GM23338 (cell line): ENCODE measurements around the gene NCR3LG1. TPM values are rescaled to one million over a fixed set of nuclear protein-coding genes. Genes with fewer than 3 reads are reported as not detected.

Experiments used
- ATAC-seq: fragments of 200-7000 bp; cut with Tn5 transposase; 3 replicates; pipeline ENCODE4 v1.9.1; 2020
- DNase-seq: peaks from one replicate; pipeline ENCODE4 v3.0.0-alpha.2; 2015; ENCODE audit warnings: low spot score
- H2AFZ ChIP-seq: fragments of 200-600 bp; sonication (generic); 2 replicates; pipeline ENCODE4 v1.8.0; 2016; ENCODE audit warnings: antibody characterized with exemption, mild to moderate bottlenecking, moderate library complexity
- H3F3A ChIP-seq: fragments of 200-600 bp; sonication (generic); replicated peaks from 2 replicates; pipeline ENCODE4 v1.8.0; 2017; ENCODE audit warnings: antibody characterized with exemption, mixed run types, low read depth
- H3K27ac ChIP-seq: fragments of 200-600 bp; sonication (generic); 2 replicates; pipeline ENCODE4 v1.6.1; 2016; ENCODE audit warnings: low read depth
- H3K27me3 ChIP-seq: fragments of 200-600 bp; sonication (generic); 2 replicates; pipeline ENCODE4 v1.8.0; 2016; ENCODE audit warnings: mild to moderate bottlenecking, mixed run types, moderate library complexity; ENCODE audit not compliant: insufficient read depth
- H3K36me3 ChIP-seq: fragments of 200-600 bp; sonication (generic); 2 replicates; pipeline ENCODE4 v1.8.0; 2016; ENCODE audit warnings: mild to moderate bottlenecking; ENCODE audit not compliant: insufficient read depth
- H3K4me1 ChIP-seq: fragments of 200-600 bp; sonication (generic); 2 replicates; pipeline ENCODE4 v1.8.0; 2016; ENCODE audit warnings: mild to moderate bottlenecking, moderate library complexity; ENCODE audit not compliant: insufficient read depth
- H3K4me2 ChIP-seq: fragments of 200-600 bp; sonication (generic); 2 replicates; pipeline ENCODE4 v1.7.1; 2017; ENCODE audit warnings: mixed run types
- H3K4me3 ChIP-seq: fragments of 200-600 bp; sonication (generic); 2 replicates; pipeline ENCODE4 v1.6.1; 2016; ENCODE audit warnings: mixed run types
- H3K79me2 ChIP-seq: fragments of 200-600 bp; sonication (generic); replicated peaks from 2 replicates; pipeline ENCODE4 v1.8.0; 2017; ENCODE audit warnings: mild to moderate bottlenecking; ENCODE audit not compliant: insufficient read depth
- H3K9me2 ChIP-seq: fragments of 200-600 bp; sonication (generic); 2 replicates; pipeline ENCODE4 v1.8.0; 2017; ENCODE audit not compliant: insufficient read depth
- H4K20me1 ChIP-seq: fragments of 200-600 bp; sonication (generic); replicated peaks from 2 replicates; pipeline ENCODE4 v1.8.0; 2017; ENCODE audit warnings: mild to moderate bottlenecking; ENCODE audit not compliant: insufficient read depth
- H3K27ac Mint-ChIP-seq: 2 replicates; pipeline ENCODE4 v1.8.0; 2020; ENCODE audit warnings: inconsistent platforms, mild to moderate bottlenecking, moderate library complexity, mixed read lengths
- H3K27me3 Mint-ChIP-seq: 3 replicates; pipeline ENCODE4 v1.8.0; 2022; ENCODE audit warnings: low read depth, mild to moderate bottlenecking, moderate library complexity, mixed read lengths, inconsistent platforms; ENCODE audit not compliant: insufficient read depth, poor library complexity
- H3K36me3 Mint-ChIP-seq: 3 replicates; pipeline ENCODE4 v1.8.0; 2021; ENCODE audit warnings: low read depth, mild to moderate bottlenecking, inconsistent platforms, moderate library complexity, mixed read lengths
- H3K4me1 Mint-ChIP-seq: 3 replicates; pipeline ENCODE4 v1.8.0; 2020; ENCODE audit warnings: mild to moderate bottlenecking, inconsistent platforms, mixed read lengths
- H3K4me3 Mint-ChIP-seq: 3 replicates; pipeline ENCODE4 v1.8.0; 2021; ENCODE audit warnings: moderate library complexity, mild to moderate bottlenecking, inconsistent platforms, mixed read lengths
- H3K9me3 Mint-ChIP-seq: 3 replicates; pipeline ENCODE4 v1.8.0; 2020; ENCODE audit warnings: moderate library complexity, mild to moderate bottlenecking, inconsistent platforms, mixed read lengths
- CREB1 ChIP-seq: fragments of 250-450 bp; sonication (Bioruptor Pico); IDR thresholded peaks from 2 replicates; pipeline ENCODE4 v1.5.0; 2020; ENCODE audit warnings: low read depth, mild to moderate bottlenecking, moderate library complexity
- CTCF ChIP-seq, 2 experiments: fragments of 200-600 bp in 1 of 2; sonication (generic) in 1 of 2; conservative IDR thresholded peaks; 2 replicates each; pipeline versions ENCODE4 v1.5.1 to v1.6.1; 2016 to 2017; ENCODE audit warnings: antibody characterized with exemption in 2 of 2, low read depth in 2 of 2, mild to moderate bottlenecking in 2 of 2, moderate library complexity in 1 of 2
- EZH2 ChIP-seq: fragments of 200-600 bp; sonication (generic); IDR thresholded peaks from one replicate; pipeline ENCODE4 v1.8.0; 2017; ENCODE audit warnings: antibody characterized with exemption, mild to moderate bottlenecking, low read depth; ENCODE audit not compliant: unreplicated experiment
- NANOG ChIP-seq: IDR thresholded peaks from 2 replicates; pipeline ENCODE4 v1.6.1; 2016; ENCODE audit warnings: antibody characterized with exemption, borderline replicate concordance
- STAT1 ChIP-seq: IDR thresholded peaks from one replicate; pipeline ENCODE4 v1.6.1; 2016; ENCODE audit warnings: antibody characterized with exemption; ENCODE audit not compliant: unreplicated experiment
- ZNF114 ChIP-seq: fragments of 250-450 bp; sonication (Bioruptor Pico); IDR thresholded peaks from 2 replicates; pipeline ENCODE4 v1.5.0; 2020; ENCODE audit warnings: mild to moderate bottlenecking, moderate library complexity
- ZNF331 ChIP-seq: fragments of 250-450 bp; sonication (Bioruptor Pico); IDR thresholded peaks from 2 replicates; pipeline ENCODE4 v1.5.0; 2020; ENCODE audit warnings: low read depth, mild to moderate bottlenecking, moderate library complexity
- ZNF462 ChIP-seq: fragments of 250-450 bp; sonication (Bioruptor Pico); IDR thresholded peaks from 2 replicates; pipeline ENCODE4 v1.5.0; 2020; ENCODE audit warnings: mild to moderate bottlenecking, moderate library complexity
- polyA plus RNA-seq: library from polyadenylated mRNA; unstranded; fragments of >200 nt; fragmentation: Nextera tagmentation; extraction: Ambion mirVana; gene quantifications from 2 replicates; pipeline ENCODE4 v1.2.1, GENCODE V29; 2016
- total RNA-seq: library from RNA; depleted of rRNA; stranded (reverse); fragments of >200 nt; shearing (Covaris generic); gene quantifications from 2 replicates; pipeline ENCODE4 v1.2.3, GENCODE V29; 2014
- TF ChIP-seq, protein P1 (sequence below): IDR thresholded peaks from 2 replicates; pipeline ENCODE4 v1.6.1; 2016; ENCODE audit warnings: antibody characterized with exemption
- TF ChIP-seq, protein P2 (sequence below): IDR thresholded peaks from one replicate; pipeline ENCODE4 v1.6.1; 2018; ENCODE audit warnings: antibody characterized with exemption; ENCODE audit not compliant: unreplicated experiment

NCR3LG1 gene
- total and polyA plus RNA-seq, 2 experiments from 2014 or later = 0.15 to 1.9 TPM

DNA sequence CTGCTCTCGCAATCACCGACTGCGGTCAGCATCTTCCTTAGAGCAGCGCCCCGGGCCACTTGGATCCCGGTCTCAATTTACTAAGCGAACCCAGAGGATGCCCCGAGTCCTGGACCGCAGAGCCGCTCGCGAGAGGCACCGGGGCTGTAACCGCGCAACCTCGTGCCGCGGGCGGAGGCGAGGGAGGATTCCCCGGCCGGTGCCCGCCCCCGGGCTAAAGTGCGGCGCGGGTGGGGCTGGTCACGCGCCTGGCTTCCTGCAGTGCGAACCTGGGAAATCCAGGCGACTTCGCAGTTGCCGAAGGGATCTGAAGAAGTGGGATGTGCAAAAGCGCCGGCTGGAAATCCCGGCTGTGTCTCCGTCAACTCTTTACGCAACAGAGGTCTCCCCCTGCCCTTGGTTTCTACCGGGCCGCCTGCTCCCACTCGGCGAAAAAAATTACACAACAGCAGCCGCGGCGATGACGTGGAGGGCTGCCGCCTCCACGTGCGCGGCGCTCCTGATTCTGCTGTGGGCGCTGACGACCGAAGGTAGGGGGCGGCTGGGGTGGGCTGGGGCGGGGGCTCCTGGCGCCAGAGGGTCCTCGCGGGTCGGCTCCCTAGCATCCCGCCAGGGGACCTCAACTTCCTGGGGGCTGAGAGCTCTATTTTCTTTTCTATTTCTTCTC lies at the start of gene NCR3LG1 (continued):
- TF ChIP-seq ZNF331 = no peak
- TF ChIP-seq NANOG = no peak

DNA sequence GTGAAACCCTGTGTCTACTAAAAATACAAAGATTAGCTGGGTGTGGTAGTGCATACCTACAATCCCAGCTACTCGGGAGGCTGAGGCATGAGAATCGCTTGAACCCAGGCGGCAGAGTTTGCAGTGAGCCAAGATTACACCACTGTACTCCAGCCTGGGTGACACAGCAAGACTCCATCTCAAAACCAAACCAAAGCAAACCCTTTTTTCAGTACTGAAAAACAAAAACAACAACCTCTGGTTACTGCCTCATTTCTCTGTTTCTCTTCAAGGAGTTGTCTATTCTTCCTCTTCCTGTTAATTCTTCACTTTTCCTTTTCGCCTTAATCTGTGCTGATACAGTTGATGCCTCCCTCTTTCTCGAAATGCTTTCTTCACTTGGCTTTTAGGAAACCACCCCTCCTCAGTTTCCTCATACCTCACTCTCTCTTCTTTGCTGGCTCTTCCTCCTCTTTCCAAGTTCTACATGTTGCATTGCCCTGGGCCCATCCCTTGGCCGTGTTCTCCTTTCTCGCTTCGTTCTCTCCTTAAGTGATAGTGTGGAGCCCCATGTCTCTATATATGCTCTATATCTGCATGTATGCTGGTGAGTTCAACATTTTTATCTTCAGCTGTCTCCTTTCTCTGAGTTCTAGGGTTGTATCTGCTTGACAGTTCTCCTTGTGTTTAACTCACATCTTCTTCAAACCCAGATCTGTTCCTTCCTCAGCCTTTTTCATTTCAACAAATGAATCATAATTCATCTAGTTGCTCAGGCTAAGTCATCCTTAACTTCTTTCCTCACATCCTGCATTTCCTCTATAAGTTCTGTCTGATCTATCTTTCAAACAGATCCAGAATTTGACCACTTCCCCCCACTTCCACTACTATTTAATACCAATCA lies 38.0 kb upstream of the NCR3LG1 start:
- no peaks in the 10 kb centered on the region for H3K36me3 ChIP-seq
- no peaks in the 10 kb centered on the region for H3K79me2 ChIP-seq
- no peaks in the 10 kb centered on the region for H3K9me2 ChIP-seq
- Mint-ChIP-seq H3K4me3 (no peak overlapping the region), H3K27ac (no peak overlapping the region), H3K27me3 (no peaks in the 10 kb centered on the region), H3K36me3 (no peaks in the 10 kb centered on the region), H3K4me1 (no peaks in the 10 kb centered on the region), H3K9me3 (no peaks in the 10 kb centered on the region)
- no peak for DNase-seq
- H3K4me2 ChIP-seq = no peak overlapping the region
- H3K27me3 ChIP-seq = no peaks in the 10 kb centered on the region
- no peak for ATAC-seq
- no peaks in the 10 kb centered on the region for H3F3A ChIP-seq
- no peak overlapping the region for H2AFZ ChIP-seq
- H3K4me1 ChIP-seq = peaks cover 4% of the 10 kb centered on the region; the same call in 1 of the 2 replicates
- H3K27ac ChIP-seq = 0 out of 2 replicates have a peak overlapping the region, but pooled peaks have one; percentile 42
- H4K20me1 ChIP-seq = no peaks in the 10 kb centered on the region
- no peak overlapping the region for H3K4me3 ChIP-seq
- TF ChIP-seq CTCF (conservative IDR thresholded peaks at IDR 0.05; ENCODE audit: low read depth in 2 of 2) = no peak
- TF ChIP-seq STAT1 = no peak
- no peak for TF ChIP-seq NANOG
- TF ChIP-seq, protein P1, sequence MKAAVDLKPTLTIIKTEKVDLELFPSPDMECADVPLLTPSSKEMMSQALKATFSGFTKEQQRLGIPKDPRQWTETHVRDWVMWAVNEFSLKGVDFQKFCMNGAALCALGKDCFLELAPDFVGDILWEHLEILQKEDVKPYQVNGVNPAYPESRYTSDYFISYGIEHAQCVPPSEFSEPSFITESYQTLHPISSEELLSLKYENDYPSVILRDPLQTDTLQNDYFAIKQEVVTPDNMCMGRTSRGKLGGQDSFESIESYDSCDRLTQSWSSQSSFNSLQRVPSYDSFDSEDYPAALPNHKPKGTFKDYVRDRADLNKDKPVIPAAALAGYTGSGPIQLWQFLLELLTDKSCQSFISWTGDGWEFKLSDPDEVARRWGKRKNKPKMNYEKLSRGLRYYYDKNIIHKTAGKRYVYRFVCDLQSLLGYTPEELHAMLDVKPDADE = no peak
- TF ChIP-seq, protein P2, sequence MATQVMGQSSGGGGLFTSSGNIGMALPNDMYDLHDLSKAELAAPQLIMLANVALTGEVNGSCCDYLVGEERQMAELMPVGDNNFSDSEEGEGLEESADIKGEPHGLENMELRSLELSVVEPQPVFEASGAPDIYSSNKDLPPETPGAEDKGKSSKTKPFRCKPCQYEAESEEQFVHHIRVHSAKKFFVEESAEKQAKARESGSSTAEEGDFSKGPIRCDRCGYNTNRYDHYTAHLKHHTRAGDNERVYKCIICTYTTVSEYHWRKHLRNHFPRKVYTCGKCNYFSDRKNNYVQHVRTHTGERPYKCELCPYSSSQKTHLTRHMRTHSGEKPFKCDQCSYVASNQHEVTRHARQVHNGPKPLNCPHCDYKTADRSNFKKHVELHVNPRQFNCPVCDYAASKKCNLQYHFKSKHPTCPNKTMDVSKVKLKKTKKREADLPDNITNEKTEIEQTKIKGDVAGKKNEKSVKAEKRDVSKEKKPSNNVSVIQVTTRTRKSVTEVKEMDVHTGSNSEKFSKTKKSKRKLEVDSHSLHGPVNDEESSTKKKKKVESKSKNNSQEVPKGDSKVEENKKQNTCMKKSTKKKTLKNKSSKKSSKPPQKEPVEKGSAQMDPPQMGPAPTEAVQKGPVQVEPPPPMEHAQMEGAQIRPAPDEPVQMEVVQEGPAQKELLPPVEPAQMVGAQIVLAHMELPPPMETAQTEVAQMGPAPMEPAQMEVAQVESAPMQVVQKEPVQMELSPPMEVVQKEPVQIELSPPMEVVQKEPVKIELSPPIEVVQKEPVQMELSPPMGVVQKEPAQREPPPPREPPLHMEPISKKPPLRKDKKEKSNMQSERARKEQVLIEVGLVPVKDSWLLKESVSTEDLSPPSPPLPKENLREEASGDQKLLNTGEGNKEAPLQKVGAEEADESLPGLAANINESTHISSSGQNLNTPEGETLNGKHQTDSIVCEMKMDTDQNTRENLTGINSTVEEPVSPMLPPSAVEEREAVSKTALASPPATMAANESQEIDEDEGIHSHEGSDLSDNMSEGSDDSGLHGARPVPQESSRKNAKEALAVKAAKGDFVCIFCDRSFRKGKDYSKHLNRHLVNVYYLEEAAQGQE = no peak
- TF ChIP-seq CREB1 (CRISPR knock-in tag) = no peak
- no peak for TF ChIP-seq ZNF462 (CRISPR knock-in tag)
- TF ChIP-seq EZH2 = no peak
- no peak for TF ChIP-seq ZNF331
- TF ChIP-seq ZNF114 (CRISPR knock-in tag) = no peak
